Mucosa of gallbladder (tissue), 1 donor: ENCODE results near the gene UGT1A8. TPM values are rescaled to one million over a fixed set of nuclear protein-coding genes. Genes with fewer than 3 reads are reported as not detected.

ENCODE experiments used
- DNase-seq: peaks from one replicate; pipeline ENCODE4 v3.0.0-alpha.2; 2020; ENCODE audit warnings: low spot score
- total RNA-seq: library from RNA; stranded (reverse); gene quantifications from one replicate; pipeline ENCODE4 v1.2.1, GENCODE V29; 2021
- donor health status: DM: no; HTN: no; CAD: no.

The UGT1A8 gene
- total RNA-seq, 1 donor from 2014 or later, result 26.4 TPM

- no peak for DNase-seq
Observed at GRCh38 chr2:233818639-233819621, 201.5 kb downstream of the UGT1A8 start.

- DNase-seq, result no peak
Observed at GRCh38 chr2:233819884-233820773, 202.7 kb downstream of the UGT1A8 start.

GRCh38 chr2:233820774-233821105 lies 203.3 kb downstream of the UGT1A8 start:
- DNase-seq, result no peak

GRCh38 chr2:233821196-233821595 lies 203.8 kb downstream of the UGT1A8 start:
- DNase-seq, result no peak

GRCh38 chr2:233821709-233822100 lies 204.3 kb downstream of the UGT1A8 start:
- DNase-seq, result no peak

- DNase-seq, result no peak
Observed at GRCh38 chr2:233822101-233822771, 204.8 kb downstream of the UGT1A8 start.

Other genes starting within 250 kb of the UGT1A8 start
- 48.1 TPM for gene USP40, start 50.9 kb upstream of the UGT1A8 start, total RNA-seq
- 47.5 TPM for gene UGT1A10, start 18.8 kb downstream of the UGT1A8 start, total RNA-seq
- gene UGT1A9, start 54.3 kb downstream of the UGT1A8 start, total RNA-seq, result 1.3 TPM
- gene UGT1A7, start 64.3 kb downstream of the UGT1A8 start, total RNA-seq, result 2.2 TPM
- gene UGT1A6, start 75.3 kb downstream of the UGT1A8 start, total RNA-seq, result 6.3 TPM
- gene UGT1A5, start 95.3 kb downstream of the UGT1A8 start, total RNA-seq, result 2.0 TPM
- 5.2 TPM for gene UGT1A4, start 101.1 kb downstream of the UGT1A8 start, total RNA-seq
- gene UGT1A3, start 111.4 kb downstream of the UGT1A8 start, total RNA-seq, result 0.86 TPM
- 2.6 TPM for gene UGT1A1, start 142.6 kb downstream of the UGT1A8 start, total RNA-seq
- 1.2 TPM for gene MROH2A, start 160.7 kb downstream of the UGT1A8 start, total RNA-seq
- 1.9 TPM for gene HJURP, start 236.9 kb downstream of the UGT1A8 start, total RNA-seq